Cortex of kidney (tissue), 1 donor: ENCODE measurements around the gene NDUFC1.
"Not testable (repeated sequence)": the region's sequence is repeated elsewhere in the genome, so short reads cannot be mapped to it uniquely, and the experiment has no call there.

Experiments
- DNase-seq: peaks from one replicate; lab custom pipeline; 2025; lab: John Stamatoyannopoulos, UW

The NDUFC1 gene

DNA sequence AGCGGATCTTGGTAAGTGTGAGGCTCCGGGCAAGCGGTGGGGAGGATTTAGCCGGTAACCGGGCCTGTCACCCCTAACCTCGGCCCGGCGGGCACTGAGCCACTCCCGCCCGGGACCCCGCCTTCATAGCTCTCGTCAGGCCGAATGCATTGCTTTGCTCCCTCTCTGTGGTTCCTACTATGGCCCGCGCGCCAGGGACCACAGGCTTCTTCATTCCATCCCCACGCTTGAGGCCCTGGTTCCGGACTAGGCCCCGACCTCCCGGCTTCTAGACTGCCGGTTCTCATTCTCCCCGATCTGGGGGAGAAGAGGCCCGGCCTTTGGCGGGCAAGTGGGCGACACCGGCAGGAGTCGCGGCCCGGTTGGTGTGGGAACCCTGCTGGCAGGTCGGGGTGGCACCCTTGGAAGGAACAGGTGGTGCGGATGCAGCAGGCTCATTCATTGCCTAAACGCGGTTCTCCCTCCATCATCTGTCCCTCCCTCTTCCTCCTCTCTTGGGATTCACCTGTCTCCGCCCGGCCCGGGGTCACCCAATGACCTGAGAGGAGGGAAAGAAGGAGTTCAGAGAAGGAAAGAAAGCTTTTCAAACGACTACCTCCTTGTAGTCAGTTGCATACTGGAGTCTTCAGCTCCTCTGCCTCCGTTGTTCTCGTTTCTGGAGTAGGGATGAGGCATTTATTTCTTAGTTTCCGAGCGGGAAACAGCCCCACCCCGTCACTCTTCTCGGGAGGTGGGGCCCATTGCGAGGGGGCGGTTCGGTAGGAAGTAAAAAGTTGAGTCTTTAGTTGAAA, at the start of gene NDUFC1:
Gene NDUFC1, minus strand, starts transcription at position 657 of the 791 bp plus-strand sequence. CDS start 6,679 bp downstream, outside the sequence.
- no peak for DNase-seq

DNA sequence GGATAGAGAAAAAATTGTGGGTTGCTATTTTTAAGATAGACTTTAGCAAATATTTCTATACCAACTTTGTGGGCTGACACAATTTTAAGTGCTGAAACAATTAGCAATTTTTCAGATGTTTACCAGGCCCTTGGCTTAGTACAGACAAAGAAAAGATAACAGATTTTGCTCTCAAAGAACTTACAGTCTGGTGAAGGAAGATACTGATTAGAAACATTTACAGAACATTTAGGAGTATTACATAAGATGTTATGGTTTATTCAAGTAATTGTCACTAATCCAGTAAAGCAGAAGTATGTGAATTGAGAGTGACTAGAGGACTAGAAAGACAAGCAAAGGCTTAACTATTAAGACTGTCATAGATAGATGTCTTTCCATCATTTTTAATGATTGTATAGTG, 35.3 kb upstream of the NDUFC1 start:
- DNase-seq, result no peak

DNA sequence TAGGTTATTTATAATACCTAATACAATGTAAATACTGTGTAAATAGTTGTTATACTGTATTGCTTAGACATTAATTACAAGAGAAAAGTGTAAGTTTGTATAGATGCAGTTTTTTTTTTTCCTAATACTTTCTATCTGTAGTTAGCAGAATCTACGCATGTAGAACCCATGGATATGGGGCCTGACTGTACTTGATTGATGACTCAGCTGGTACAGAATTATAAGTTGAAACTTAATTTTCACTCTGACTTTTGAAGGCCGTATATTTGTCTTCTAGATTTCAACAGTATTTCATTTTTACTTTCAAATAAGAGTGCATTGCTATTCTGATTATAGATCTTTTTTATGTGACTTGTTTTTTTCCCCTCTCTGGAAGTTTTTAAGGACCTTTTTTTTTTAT, 30.8 kb upstream of the NDUFC1 start:
- DNase-seq, result no peak

DNA sequence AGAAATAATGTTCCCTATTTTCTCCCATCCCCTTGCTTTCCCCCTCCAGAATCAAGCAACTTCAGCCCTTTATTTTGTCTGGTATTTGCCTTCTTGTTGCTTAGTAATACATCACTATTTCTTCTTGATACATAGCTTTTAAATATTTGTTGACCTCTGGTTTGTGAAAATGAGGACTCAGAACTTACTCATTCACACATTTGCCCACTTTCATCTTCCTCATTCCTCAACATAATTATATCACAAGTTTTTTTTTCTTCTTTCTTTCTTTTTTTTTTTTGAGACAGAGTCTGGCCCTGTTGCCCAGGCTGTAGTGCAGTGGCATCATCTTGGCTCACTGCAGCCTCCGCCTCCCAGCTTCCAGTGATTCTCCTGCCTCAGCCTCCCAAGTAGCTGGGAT, 28.9 kb upstream of the NDUFC1 start:
- DNase-seq, result no peak

DNA sequence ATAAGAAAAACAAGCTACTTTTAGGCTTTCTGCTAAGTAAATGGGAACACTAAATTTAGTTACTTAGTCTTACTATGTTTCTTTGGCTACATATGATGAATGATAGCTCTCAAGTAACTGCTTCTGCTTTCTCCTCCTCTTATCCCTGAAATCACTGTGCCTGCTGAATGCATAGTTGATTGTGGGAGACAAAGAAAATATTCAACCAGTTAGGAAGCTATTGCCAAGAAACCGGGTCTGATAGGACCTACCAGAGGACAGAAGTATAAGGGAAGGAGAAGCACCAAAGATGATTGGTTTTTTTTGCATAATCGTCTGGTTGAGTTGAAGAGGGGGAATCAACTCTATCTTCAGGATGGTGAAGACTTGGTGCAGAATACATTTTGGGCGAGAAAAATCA, 28.0 kb upstream of the NDUFC1 start:
- DNase-seq, result no peak

DNA sequence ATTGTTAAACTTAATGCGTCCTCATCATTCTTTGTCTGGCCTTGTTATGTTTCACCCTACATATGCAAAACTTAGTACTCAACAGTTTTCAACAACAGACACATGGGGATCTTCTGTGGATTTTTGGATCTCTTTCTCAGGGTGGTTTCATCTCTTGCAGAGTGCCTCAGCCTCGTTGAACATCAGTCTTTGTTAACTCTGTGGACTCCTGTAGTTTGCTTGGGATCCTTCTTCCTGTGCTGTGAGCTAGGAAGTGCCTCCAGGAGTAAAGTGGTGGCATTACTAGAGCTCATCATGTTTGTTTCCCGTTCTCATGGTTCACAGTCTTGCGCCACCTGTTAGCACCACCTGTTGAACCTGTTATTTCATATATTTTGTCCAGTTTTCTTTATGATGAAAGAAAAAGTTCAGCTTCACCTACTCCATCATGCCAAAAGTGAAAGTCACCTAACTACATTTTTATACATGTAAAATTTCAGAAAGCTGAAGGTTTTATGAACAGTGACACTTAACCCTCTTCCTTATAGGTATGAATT, 27.5 kb upstream of the NDUFC1 start:
- DNase-seq, result no peak

DNA sequence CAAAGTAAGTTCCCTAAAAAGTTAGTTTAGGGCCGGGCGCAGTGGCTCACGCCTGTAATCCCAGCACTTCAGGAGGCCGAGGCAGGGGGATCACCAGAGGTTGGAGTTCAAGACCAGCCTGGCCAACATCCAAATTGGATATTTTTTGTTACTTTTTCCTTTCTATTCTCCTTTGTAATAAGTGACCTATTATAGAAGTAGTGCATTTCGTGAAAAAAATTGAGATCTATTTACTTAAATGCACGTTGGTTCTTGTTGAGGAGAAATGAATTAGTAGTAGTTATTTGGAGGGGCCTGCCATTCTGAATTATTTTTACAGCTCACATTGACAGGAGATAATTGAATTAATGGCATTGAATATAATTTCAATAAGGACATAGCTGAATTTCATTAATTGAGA, 22.3 kb upstream of the NDUFC1 start:
- DNase-seq, result no peak

DNA sequence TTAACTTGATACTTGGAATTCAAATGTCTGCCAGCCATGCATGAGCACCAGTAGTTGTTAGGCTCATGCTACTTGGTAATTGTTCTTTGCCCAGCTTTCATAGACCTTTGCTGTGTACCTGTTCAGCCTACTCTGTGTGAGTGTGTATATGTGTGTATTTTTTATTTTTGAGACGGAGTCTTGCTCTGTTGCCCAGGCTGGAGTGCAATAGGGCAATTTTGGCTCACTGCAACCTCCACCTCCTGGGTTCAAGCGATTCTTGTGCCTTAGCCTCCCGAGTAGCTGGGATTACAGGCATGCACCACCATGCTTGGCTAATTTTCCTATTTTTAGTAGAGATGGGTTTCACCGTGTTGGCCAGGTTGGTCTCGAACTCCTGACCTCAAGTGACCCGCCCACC, 20.3 kb upstream of the NDUFC1 start:
- DNase-seq, result not testable (repeated sequence)

DNA sequence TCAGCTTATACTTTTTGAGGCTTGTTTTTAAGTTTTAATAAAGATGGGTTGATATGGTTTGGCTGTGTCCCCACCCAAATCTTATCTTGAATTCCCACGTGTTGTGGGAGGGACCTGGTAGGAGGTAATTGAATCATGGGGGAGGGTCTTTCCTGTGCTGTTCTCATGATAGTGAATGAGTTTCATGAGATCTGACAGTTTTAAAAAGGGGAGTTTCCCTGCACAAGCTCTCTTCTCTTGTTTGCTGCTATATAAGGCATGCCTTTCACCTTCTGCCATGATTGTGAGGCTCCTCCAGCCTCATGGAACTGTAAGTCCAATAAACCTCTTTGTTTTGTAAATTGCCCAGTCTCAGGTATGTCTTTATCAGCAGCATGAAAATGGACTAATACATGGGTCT, 19.8 kb upstream of the NDUFC1 start:
- not testable (repeated sequence) for DNase-seq

DNA sequence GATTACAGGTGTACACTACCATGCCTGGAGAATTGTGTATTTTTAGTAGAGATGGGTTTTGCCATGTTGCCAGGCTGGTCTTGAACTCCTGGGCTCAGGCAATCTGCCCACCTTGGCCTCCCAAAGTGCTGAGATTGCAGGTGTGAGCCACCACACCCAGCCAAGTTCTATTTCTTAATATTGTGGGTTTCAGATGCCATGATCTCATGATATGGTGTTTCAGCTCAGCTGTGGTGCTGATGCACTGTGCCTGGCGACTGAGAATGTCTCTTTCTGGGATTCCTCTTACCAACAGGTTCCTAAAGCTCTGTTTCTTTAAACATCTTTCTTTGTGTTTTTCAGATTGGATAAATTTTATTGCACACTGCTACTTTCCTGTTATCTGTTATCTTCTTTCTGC, 17.3 kb upstream of the NDUFC1 start:
- DNase-seq, result no peak

DNA sequence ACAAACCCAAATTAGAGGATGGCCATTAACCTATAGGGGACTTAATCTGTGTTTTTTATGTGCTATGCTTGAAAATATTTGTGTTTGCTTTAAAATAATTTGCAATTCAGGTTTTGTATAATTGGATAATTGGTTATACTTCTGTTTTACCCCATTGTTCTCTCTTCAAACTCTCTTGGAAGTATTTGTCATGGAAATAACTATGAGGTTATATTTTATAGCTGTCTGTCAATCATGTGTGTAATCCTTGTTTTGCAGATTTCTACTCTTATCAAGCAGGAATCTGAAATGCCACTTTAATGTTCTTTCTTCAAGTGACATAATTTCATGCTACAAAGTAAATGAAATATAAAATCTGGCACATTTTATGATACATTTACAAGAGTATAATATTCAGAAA, 15.4 kb upstream of the NDUFC1 start:
- no peak for DNase-seq

DNA sequence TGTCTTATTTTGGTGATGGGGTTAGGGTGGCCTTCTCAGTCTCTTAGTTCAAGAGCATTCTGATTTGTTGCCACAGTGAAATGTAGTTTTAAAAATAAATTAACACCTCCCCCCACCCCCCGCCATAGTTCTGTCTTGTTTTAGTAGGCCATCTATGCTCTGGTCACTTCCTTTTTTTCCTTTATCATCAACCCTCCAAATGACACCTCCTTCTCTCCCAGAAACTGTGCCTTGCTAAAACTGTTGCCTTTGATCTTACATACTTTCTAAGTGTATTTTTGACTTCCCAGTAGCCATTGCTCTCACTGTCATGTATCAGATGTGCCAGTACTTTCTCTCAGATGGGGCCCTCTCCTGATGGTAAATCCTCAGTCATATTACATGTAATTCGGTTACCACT, 14.5 kb upstream of the NDUFC1 start:
- no peak for DNase-seq

DNA sequence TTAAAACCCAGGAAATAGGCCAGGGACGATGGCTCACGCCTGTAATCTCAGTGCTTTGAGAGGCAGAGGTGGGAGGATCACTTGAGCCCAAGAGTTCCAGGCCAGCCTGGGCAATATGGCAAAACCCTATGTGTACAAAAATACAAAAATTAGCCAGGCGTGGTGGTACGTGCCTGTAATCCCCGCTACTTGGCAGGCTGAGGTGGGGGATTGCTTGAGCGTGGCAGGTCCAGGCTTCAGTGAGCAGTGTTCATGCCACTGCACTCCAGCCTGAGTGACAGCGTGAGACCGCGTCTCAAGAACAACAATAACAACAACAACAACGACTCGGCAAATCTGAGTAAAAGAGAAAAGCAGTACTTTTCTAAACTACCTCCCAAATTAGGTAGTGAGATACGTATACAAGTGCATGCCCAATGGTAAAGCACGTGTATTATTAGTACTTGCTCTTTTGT, 13.0 kb upstream of the NDUFC1 start:
- no peak for DNase-seq

DNA sequence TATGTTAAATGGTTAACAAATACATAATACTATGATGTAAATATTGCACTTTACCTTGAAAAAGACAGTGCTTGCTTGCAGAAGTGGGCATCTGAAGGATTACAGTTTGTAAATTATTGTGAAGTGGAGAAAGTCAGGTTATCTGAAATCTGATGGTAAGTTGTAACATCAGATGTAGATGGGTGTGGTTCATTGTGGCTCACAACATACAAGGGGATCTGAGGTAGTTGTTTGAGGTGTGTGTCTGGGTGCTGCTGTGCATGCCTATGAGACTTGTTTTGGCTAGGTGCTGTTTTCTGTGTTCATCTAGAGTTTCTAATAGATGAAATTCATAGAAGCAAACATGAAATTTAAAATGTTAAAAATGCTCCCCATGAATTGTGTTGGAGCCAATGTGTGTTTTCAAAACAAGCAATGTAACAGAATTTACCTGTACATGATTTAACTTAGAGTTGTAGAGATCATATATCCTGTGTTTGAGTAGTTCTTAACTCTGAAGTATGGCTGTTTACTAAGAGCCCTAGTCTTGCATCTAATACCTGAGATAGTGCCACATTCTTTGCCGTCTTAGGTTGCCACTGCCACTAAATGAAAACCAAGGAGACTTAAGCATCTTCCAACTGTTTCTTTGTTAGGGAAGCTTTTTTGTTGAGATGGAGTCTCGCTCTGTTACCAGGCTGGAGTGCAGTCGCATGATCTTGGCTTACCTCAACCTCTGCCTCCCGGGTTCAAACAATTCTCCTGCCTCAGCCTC, 11.9 kb upstream of the NDUFC1 start:
- DNase-seq, result no peak

DNA sequence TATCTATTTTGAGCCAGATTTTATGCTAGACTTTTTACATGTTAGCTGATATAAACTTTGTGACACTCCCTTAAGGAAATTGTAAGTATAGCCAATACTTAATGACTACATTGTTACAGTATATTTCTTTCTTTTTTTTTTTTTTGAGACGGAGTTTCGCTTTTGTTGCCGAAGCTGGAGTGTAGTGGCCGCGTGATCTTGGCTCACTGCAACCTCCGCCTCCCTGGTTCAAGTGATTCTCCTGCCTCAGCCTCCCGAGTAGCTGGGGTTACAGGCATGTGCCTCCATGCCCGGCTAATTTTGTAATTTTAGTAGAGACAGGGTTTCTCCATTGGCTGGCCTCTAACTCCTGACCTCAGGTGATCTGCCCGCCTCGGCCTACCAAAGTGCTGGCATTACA, 11.1 kb upstream of the NDUFC1 start:
- DNase-seq, result not testable (repeated sequence)

DNA sequence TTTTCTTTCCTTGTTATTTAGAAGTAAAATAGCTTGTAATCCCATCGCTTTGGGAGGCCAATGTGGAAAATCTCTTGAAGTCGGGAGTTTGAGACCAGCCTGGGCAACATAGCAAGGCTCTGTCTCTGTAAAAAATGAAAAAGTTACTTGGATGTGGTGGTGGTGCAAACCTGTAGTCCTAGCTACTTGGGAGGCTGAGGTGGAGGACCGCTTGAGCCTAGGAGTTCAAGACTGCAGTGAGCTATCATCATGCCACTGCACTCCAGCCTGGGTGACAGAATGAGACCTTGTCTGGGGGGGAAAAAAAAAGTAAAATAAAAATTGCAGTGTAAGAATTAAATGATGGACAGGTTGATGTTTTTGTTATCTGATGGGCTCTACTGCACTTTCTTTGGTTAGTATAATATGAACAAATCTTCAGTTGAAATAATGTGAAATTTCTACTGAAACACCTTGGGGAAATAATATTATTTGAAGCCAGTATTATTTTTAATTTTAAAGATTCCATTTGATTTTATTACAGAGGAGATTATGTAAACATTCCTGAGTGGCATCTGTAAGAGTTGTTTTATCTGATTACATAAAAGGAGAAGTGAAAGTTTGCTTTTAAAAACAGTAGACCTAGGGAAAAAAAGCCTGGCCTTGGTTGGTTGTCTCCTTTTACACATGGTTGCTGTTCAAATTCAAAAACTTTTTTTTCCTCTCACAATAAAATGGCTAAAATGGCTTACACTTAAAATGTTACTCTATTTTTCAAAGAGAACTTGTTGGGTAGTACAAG, 10.5 kb upstream of the NDUFC1 start:
- DNase-seq, result no peak

DNA sequence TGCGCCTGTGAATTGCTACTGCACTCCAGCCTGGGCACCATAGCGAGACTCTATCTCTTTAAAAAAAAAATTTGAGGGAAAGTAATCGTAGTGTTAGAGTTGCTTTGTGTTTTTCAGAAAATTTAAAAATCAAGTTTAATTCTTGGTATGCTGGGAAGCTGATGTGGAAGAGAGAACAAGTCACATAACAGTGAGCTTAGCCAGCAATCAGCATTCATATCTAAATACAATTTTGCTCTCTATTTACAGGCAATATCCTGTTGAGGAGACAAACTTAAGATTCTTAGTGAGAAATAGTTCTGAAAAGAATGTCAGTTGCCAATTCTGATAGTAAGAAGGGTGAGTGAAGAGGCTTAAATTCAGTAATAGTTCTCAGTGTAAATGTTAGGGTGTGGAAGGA, 9.6 kb upstream of the NDUFC1 start:
- no peak for DNase-seq

DNA sequence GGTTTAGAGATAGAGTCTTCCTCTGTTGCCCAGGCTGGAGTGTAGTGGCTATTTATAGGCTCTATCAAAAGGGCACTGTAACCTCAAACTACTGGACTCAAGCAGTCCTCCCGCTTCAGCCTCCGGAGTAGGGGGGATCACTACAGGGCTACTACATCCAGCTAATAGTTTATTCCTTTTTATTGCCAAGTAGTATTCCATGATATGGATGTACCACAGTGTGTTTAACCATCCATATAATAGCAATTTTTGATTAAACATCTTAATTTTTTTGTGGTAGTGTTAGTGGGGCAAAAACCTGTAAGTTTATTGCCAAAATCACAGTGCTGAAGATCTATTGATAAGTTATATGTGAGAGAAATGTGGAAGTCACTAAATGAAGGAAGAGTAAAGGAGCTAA, 2.6 kb upstream of the NDUFC1 start:
- DNase-seq, result no peak

DNA sequence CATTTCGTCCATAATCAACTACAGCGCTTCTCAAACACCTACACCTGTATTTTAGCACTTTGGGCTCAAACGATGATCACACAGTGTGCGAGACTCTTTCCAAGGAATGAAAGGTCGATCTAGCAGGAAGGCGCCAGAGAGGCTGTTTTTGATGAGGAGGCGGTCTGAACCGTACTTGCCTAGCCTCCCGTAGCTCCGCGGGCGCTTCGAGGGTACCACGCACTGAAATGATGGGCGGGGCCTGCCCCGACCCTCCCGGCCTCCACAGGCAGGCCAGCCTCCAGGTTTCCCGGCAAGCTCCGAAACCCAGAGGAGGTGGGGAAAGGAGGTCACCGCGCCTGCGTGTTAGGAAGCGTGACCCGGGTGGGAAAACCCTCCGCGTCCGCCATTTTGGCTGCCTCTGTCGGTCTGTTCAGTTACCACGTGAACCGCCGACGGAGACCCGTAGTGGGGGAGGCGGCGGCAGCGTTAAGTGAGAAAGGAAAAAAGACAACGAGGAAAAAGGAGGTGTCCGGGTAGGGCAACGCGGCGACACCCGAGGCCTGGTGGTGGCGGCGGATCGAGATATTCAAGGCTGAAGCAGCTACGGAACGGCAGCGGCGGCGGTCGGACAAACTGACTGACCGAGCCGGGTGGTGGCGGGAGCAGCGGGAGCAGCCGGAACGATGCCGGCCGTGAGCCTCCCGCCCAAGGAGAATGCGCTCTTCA, 1.0 kb downstream of the NDUFC1 start, which contains the start of gene NAA15:
Gene NAA15, plus strand, starts transcription at position 393 of the 708 bp plus-strand sequence. Its CDS starts 273 bp downstream, at position 666.
- DNase-seq, result peak; percentile 97

DNA sequence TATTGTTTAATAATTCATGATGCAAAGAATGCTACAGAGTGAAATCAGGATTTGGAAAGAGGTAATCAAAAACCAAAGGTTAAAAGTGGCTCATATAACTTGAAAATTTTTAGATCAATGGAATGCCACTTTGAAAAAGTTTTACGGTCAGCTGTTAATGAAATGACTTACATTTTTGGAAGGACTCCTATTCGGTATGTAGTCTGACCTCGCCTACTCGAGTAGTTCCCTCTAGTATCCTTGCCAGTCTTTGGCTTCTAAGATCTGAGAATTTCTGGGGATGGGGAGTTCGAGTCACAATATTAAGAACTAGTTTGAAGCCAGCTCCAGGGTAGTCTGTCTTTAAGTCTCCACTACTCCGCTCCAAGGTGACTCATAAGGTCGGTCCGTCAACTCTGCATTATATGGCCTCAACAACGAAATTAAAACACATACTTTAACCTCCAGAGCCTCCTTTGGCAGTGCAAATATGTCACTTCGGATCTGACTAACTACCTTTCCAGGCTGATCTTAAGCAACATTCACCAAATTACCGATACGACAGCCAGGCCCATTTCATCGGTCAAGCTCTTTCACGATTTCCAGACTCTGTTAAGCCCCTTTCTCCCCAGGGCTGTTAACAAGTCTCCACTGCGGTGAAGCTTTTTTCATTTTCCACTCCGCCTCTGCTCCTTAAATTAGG, 1.7 kb downstream of the NDUFC1 start:
- no peak for DNase-seq

DNA sequence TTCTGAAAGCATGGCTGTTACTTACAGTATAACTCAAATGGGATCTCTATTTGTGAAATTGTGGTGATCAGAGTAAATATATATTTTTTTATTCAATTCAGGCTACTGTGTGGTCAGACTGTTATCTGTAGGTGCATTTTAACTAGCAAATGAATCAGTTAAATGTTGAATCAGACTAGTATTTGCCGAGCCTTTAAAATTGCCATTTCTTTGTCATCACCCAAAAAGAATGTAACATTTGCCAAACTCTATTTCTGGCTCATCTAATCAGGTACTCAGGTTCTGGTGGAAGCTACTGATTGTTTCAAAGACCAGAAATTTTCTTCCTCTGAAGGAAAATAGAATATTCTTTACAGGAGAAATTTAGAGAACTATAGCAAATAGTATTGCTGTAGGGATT, 2.7 kb downstream of the NDUFC1 start:
- DNase-seq, result no peak
